ENCODE results near the gene KRT86. TPM values are rescaled to one million over a fixed set of nuclear protein-coding genes. Genes with fewer than 3 reads are reported as not detected.

The KRT86 gene
- polyA plus RNA-seq, 4 donors = 0.08 to 0.25 TPM; not detected in 2

DNA sequence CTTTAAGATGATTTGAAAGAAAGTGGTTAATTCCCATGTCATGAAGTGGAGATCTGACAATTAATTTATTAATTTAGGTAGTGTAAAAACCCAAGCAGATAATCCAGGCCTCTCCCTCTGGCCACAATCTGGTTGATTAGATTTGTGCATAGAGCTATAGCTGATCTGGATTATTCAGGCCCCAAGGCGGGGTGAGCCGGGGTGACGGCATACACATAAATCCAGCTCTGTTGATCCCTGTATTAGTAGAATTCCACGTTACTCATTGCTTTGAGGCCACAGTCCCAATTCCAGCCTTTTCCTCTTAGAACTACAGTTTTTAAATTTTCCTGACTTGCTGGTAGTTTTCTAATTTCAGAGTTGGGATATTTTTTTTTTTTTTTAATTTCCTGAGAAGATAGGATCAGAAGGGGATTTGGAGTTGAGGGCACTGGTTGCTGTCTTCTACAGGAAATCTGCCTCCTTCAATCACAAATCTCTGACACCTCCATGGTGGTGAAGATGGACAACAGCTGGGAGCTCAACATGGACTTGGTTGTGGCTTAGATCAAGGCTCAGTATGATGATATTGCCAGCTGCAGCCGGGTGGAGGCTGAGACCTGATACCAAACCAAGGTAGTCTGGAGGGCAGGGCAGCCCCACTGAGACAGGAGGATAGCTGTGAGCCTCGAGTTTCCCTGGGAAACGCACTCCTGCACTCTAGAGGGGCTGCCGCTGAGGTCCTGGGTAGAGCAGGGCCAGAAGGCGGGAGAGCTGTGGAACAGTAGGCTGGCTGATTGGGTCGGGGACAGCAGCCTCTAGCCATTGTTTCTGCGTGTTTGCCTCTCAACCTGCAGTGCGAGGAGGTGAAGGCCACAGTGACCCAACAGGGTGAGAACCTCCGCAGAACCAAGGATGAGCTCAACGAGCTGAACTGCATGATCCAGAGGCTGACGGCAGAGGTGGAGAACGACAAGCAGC, 73.4 kb downstream of the KRT86 start:
- DNase-seq (ENCODE audit: low read depth in 4 of 4, low spot score in 2 of 4) = no peak

DNA sequence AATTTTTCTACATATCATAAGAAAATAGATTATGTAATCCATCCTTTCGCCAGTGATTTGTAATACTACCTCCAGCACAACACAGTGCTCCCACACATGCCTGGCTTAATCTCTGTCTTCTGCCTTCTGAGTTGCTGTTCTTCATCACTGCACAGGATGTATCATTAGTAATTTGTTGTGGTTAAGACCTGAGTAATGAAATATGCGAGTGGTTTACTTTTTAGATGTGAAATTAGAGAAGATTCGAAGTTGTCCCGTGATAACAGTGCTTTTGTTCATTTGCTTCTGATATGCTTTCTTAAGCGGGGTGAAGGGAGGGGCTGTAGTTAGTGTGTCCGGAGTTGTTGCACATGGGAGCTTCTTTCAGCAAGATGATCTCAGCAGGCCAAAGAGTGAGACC, 74.8 kb downstream of the KRT86 start:
- no peak for DNase-seq (ENCODE audit: low read depth in 4 of 4, low spot score in 2 of 4)

DNA sequence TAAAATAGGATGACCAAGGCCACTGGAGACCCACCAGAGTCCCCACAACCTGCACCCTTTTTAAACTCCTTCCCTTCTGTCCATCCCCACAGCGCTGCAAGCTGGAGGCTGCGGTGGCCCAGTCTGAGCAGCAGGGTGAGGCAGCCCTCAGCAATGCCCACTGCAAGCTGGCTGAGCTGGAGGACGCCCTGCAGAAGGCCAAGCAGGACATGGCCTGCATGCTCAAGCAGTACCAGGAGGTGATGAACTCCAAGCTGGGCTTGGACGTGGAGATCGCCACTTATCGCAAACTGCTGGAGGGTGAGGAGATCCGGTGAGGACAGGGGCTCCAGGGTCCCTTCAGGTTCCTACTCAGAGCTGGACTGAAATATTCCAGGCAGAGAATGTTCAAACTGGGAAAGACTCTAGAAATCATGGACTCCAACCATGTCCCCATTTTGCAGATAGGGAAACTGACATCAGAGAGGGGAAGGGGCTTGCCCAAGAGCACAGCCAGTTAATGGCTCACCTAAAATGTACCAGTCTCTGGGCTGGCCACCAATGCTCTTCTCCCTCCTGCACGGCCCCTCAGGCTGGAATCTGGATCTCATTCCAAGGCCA, 75.7 kb downstream of the KRT86 start:
- no peak for DNase-seq (ENCODE audit: low read depth in 4 of 4, low spot score in 2 of 4)

DNA sequence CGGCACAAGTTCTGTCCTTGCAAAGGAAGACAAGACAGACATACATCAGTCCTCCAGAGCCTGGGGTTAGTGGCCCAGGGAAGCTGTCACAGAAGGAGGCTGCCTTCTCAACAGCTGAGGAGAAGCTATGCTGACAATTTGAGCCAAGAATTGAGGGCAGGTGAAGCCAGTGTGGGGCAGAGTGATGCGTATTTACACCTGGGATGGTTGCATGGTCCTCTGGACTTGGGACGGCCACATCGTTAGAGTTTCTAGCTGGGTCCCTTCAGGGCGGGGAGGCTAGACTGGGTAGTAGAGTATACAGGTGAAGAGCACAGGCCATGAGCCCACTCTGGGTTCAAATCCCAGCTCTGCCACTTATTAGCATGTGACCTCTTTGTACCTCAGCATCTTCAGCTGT, 76.3 kb downstream of the KRT86 start:
- no peak for DNase-seq (ENCODE audit: low read depth in 4 of 4, low spot score in 2 of 4)

DNA sequence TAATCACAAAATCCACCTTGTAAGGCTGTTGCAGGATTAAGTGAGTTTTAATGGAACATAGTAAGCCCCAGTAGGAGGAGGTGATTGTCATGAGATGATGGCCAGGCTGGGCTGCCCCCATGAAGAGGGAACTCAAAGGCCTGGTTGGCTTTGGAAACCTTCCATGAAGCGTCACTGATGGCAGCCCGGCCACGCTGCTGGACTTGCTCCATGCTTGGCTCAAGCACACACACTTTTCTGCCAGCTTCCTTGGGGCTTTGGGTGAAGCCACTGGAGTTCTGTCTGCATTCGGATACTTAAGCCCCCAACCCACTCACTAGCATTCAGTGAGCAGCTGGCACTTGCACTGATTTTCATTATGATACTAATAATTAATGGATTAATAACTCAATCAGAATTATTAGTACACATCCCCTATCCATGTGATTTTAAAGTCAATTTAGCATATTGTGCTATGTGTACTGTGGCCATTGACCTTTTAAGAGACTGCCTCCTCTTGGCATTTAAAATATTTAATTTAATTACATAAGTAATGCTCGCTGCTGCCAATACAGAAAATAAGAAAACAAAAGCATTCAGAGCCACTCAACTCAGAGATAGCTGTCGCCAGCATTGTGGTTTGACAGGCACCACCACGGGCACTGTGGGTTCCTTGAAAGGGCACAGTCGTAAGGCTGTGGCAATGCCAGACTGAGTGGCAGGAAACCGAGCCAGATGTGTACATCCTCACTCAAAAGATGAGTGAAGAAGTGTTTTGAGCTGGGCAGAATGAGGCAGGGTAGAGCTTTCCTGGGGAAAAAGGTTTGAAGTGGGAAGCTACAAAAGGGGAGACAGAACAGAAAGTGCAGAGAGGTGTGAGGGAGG, 77.0 kb downstream of the KRT86 start:
- DNase-seq (ENCODE audit: low read depth in 4 of 4, low spot score in 2 of 4) = no peak

DNA sequence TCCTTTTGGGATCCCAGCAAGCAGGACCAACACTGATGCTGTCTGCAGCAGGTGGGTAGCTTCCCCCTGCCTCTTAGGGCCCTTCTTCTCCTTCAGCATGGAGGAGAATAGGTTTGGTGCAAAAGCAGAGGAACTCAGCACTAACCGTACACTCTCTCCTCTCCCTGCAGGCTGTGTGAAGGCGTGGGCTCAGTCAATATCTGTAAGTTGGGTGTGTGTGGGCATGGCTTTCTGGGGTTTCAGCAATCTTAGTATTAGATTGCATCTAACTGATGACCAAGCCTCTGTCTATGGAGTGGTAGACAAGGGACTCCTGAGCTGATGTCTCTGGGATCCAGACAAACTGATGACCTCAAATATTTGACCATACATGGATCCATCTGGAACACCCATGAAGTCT, 78.5 kb downstream of the KRT86 start:
- DNase-seq (ENCODE audit: low read depth in 4 of 4, low spot score in 2 of 4) = no peak

DNA sequence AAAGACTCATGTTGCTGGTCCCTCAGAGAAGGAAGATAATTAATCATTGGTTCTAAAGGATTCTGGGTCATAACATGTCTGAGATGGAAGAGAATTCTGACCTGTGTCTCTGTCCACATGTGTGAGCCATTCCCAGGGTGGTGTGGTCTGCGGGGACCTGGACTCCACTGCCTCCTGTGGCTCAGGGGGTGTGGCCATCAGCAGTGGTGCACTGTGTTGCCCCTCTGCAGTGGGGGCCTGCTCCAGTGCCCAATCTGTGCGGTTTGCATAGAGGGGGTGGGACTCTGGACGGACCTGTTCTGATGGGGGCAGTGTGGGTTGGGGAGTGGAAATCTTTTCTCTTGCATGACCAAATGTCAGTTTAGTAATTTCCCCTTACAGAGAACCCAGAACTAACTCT, 79.3 kb downstream of the KRT86 start:
- DNase-seq (ENCODE audit: low read depth in 4 of 4, low spot score in 2 of 4) = no peak

DNA sequence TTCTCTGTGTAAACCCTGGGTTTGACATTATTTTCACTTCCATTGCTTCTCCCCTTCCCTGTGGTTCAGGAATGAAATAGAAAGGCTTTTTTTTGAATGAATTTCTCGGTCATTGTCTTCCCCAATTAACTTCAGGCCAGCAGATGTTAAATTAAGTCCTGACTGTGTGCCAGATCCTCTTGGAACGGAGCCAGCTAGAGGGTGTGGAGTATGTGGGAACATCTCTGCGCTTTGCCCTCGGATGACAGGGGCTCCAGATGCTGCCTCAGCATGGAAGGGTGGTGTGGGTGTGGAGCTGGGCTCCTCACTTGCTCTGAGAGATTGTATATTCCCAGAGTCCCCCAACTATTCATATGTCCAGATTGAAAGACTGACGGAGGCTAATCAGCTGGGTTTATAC, 79.8 kb downstream of the KRT86 start:
- DNase-seq (ENCODE audit: low read depth in 4 of 4, low spot score in 2 of 4) = no peak

DNA sequence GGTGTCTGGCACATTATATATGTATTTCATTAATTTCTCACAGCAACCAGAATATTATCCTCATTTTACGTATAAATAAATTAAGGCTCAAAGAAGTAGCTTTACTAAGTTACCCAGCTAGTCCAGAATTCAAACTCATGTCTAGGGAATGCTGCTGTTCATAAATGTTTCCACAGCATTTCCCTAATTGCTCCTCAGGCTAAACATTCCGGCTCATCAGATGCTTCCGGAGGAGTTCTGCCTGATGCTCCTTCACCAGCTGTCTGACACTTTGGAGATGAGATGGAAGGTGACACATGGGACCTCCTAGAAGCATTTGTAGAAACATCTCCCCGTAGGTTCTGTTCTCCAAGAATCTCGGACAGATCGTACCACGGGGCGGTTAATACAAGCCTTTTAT, 80.7 kb downstream of the KRT86 start:
- no peak for DNase-seq (ENCODE audit: low read depth in 4 of 4, low spot score in 2 of 4)

DNA sequence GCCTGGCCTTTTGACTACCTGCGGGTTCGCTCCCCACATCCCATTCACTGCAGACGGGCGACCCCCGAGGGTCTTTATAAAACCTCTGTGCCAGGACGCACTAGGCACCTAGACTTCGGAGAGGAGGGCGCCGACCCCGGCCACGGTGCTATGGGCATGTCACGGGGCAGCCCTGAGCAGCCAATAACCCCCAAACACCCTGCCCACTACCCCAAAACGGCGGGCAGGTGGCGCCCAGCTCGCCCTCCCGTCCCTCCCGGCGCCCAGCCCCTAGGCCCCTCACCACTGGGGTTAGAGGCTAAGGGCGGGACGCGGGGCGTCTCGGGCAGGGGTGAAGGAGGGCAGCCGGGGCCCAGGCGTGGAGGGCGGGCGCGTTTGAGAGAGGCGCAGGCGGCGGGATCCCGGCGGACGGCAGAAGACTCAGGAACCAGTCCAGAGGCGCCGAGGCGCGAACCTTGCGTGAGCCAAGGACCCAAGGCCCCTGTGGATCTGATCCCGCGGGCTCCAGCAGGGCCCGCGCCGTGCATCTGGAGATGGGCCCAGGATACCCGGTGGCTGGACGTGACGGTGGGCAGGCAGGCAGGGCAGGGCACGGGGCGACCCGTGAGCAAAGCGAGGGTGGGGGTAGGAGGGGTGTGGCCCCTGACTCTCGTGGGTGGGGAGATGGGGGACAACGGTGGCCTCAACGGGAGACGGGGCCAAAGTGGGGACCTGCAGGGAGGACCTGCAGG, 81.8 kb downstream of the KRT86 start:
- DNase-seq (ENCODE audit: low read depth in 4 of 4, low spot score in 2 of 4) = no peak

DNA sequence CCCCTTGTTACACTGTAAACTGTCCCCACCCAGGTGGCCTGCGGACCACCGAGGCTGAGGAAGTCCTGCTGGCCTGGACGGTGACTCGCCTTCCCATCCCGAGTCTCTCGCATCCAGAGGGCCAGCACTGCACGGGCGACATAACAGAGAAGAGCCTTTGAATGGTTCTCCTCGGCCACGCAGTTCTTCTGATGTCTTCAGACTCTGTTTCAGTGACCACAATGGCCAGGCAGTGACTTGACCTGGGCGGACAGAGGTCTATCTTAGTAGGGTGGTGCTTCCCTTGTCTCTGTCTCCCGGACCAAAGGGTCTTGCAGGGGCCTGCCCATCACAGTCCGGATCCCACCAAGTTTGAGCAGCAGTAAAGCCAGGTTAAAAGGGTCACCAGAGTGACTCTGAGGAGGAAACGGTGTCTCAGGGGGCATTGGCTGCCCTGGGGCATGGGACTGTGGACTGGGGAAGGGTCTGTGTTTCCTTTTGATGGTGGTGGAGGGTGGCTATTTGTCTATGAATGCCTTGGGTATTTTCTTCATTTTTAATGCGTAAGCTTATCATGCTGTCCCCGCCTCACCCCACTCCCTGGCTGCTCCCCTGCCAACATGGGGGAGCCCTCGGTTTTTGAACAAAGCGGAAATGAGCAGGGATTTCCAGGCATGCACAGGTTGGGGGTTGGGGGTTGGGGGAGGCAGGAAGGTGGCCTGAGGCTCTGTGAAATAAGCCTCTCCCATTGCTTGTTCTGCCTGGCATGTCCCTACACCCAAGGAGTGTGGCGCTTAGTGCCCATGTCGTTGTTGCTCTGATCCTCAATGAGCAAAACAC, 82.5 kb downstream of the KRT86 start:
- DNase-seq (ENCODE audit: low read depth in 4 of 4, low spot score in 2 of 4) = no peak

Other genes starting within 250 kb of the KRT86 start
- gene NR4A1, start 223.2 kb upstream of the KRT86 start, polyA plus RNA-seq (ENCODE audit: insufficient read length in 4 of 4) = 10 to 100 TPM in 3 of 4 donors, 1 to 10 TPM in 1; 8.9 to 40.7 (median 18.3) TPM
- gene ATG101, start 204.7 kb upstream of the KRT86 start, polyA plus RNA-seq (ENCODE audit: insufficient read length in 4 of 4) = 10 to 100 TPM; 24.8 to 31.0 (median 28.3) TPM
- under 1 TPM; 0.27 to 0.70 (median 0.41) TPM for gene SMIM41, start 194.9 kb upstream of the KRT86 start, polyA plus RNA-seq (ENCODE audit: insufficient read length in 4 of 4)
- 1 to 10 TPM in 3 of 4 donors, under 1 TPM in 1; 0.97 to 1.1 (median 1.0) TPM for gene KRT80, start 82.6 kb upstream of the KRT86 start, polyA plus RNA-seq (ENCODE audit: insufficient read length in 4 of 4)
- gene KRT7, start 41.4 kb upstream of the KRT86 start, polyA plus RNA-seq (ENCODE audit: insufficient read length in 4 of 4) = 100 to 1,000 TPM in 1 of 4 donors, 10 to 100 TPM in 3; 61.8 to 110 (median 77.3) TPM
- gene KRT81, start 16.9 kb downstream of the KRT86 start, polyA plus RNA-seq (ENCODE audit: insufficient read length in 4 of 4) = not detected
- not detected for gene KRT83, start 46.8 kb downstream of the KRT86 start, polyA plus RNA-seq (ENCODE audit: insufficient read length in 4 of 4)
- not detected for gene KRT85, start 92.8 kb downstream of the KRT86 start, polyA plus RNA-seq (ENCODE audit: insufficient read length in 4 of 4)
- not detected for gene KRT84, start 111.0 kb downstream of the KRT86 start, polyA plus RNA-seq (ENCODE audit: insufficient read length in 4 of 4)
- not detected for gene KRT82, start 131.7 kb downstream of the KRT86 start, polyA plus RNA-seq (ENCODE audit: insufficient read length in 4 of 4)
- not detected for gene KRT75, start 159.7 kb downstream of the KRT86 start, polyA plus RNA-seq (ENCODE audit: insufficient read length in 4 of 4)
- gene KRT6B, start 177.5 kb downstream of the KRT86 start, polyA plus RNA-seq (ENCODE audit: insufficient read length in 4 of 4) = not detected
- gene KRT6C, start 199.2 kb downstream of the KRT86 start, polyA plus RNA-seq (ENCODE audit: insufficient read length in 4 of 4) = not detected
- gene KRT6A, start 218.6 kb downstream of the KRT86 start, polyA plus RNA-seq (ENCODE audit: insufficient read length in 4 of 4) = not detected
- gene KRT5, start 245.7 kb downstream of the KRT86 start, polyA plus RNA-seq (ENCODE audit: insufficient read length in 4 of 4) = 1 to 10 TPM in 1 of 4 donors, under 1 TPM in 2, not detected in 1; 0.08 to 1.0 (median 0.16) TPM